ENCODE results near the gene NDUFS4. TPM values are rescaled to one million over a fixed set of nuclear protein-coding genes. Genes with fewer than 3 reads are reported as not detected.

NDUFS4 gene
- total RNA-seq = 108 and 113 TPM in 2 replicates

GRCh38 chr5:53560506-53561191, at the start of gene NDUFS4:
Gene NDUFS4, plus strand, starts transcription at chr5:53560639. Its CDS starts 24 bp downstream, at chr5:53560663.

Other genes with a start within 250 kb of the NDUFS4 start
- gene FST, start 80.0 kb upstream of the NDUFS4 start, total RNA-seq = 77.1 and 92.4 TPM in 2 replicates